ENCODE measurements around the gene SLC13A3. TPM values are rescaled to one million over a fixed set of nuclear protein-coding genes. Genes with fewer than 3 reads are reported as not detected.
"Not testable (repeated sequence)": the region's sequence is repeated elsewhere in the genome, so short reads cannot be mapped to it uniquely, and the experiment has no call there.

Gene SLC13A3
- total RNA-seq, 2 donors from 2014 or later: 0.08 to 0.25 TPM

DNA sequence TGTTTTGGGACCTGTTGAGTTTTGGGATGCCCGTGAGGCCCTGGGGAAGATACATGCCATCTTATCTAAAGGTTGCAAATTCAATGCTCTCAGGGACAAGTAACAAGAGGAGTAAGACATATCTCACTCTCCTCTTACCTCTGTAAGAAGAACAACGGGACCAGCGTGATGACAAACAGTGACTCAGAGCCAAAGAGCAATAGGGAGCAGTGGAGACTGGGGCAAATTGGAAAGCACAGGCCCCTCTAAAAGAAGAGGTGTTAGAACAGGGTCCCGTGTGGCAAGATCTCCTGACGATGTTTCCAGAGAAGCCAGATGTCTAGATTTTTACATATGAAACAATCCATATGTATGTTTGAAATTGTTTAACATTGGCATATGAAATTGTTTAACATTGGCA lies 26.3 kb upstream of the SLC13A3 start:
- H3K27ac ChIP-seq: no peak overlapping the region
- H3K27me3 ChIP-seq: no peaks in the 10 kb centered on the region
- no peaks in the 10 kb centered on the region for H3K36me3 ChIP-seq
- no peak for DNase-seq
- TF ChIP-seq, protein P1, sequence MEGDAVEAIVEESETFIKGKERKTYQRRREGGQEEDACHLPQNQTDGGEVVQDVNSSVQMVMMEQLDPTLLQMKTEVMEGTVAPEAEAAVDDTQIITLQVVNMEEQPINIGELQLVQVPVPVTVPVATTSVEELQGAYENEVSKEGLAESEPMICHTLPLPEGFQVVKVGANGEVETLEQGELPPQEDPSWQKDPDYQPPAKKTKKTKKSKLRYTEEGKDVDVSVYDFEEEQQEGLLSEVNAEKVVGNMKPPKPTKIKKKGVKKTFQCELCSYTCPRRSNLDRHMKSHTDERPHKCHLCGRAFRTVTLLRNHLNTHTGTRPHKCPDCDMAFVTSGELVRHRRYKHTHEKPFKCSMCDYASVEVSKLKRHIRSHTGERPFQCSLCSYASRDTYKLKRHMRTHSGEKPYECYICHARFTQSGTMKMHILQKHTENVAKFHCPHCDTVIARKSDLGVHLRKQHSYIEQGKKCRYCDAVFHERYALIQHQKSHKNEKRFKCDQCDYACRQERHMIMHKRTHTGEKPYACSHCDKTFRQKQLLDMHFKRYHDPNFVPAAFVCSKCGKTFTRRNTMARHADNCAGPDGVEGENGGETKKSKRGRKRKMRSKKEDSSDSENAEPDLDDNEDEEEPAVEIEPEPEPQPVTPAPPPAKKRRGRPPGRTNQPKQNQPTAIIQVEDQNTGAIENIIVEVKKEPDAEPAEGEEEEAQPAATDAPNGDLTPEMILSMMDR (IDR thresholded peaks at IDR 0.05): no peak
- intact Hi-C loops (cut with DNase I): no loop called here
- no peaks in the 10 kb centered on the region for H3K9me3 ChIP-seq
- H3K9ac ChIP-seq (ENCODE audit: low read depth in 2 of 2, low read length in 2 of 2): no peak overlapping the region
- no peak overlapping the region for H3K4me3 ChIP-seq
- no peaks in the 10 kb centered on the region for H3K4me1 ChIP-seq

DNA sequence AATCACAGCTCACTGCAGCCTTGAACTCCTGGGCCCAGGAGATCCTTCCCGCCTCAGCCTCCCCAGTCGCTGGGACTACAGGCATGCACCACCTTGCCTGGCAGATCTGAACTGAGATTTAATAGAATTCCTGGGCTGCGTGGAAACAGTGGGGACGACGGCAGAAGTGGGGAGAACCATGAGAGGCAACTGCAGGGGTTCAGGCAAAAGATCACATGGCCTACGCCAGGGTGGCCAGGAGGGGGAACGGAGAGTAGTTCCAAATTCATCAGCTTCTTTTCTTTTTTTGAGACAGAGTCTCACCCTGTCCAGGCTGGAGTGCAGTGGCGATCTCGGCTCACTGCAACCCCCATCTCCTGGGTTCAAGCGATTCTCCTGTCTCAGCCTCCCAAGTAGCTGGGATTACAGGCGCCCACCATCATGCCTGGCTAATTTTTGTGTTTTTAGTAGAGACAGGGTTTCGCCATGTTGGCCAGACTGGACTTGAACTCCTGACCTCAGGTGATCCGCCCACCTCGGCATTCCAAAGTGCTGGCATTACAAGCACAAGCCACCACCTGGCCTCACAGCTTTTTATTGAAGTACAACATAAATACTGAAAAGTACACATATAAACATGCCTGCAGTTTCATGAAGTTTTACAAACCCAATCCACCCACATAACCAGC lies 25.5 kb upstream of the SLC13A3 start:
- H3K4me1 ChIP-seq; H3K9me3 ChIP-seq; DNase-seq; H3K9ac ChIP-seq (ENCODE audit: low read depth in 2 of 2, low read length in 2 of 2); H3K27ac ChIP-seq; H3K36me3 ChIP-seq; H3K27me3 ChIP-seq; intact Hi-C loops (cut with DNase I); H3K4me3 ChIP-seq: not testable (repeated sequence)

DNA sequence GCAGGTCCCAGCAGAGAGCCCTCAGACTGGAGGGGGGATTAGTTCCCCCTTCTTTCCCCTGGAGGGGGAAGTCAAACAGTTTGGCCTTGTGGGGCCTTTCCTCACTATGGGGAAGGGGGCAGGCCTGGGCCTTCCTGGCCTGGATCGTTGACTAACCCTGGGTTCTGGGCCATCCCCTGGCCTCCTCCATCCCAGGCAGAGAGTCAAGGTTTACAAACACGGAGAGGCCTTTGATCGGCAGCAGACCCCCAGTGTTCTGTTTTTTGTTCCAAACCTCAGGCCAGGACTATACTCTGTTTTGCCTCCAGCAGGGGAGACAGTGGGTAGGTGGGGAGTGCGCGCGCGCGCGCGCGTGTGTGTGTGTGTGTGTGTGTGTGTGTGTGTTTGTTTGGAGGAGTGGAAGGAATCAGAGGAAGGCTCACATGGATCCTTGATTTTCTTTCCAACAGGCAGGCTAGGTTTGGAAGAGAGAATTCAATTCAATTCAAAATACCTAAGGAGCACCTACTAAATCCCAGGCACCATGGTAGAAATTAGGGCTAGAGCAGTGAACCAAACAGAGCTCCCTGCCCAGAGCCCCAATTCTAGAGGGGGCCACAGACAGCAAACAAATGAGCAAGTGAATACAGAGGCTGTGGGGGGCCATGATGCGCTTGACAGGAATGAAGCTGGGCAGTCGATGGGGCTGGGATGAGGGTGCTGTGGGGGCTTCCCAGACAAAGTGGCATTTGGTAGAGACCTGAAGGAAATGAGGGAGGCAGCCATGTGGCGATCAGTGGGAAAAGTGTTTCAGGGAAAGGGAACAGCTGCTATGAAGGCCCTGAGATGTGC lies 23.2 kb upstream of the SLC13A3 start:
- no peak overlapping the region for H3K9ac ChIP-seq (ENCODE audit: low read depth in 2 of 2, low read length in 2 of 2)
- TF ChIP-seq, protein P1 (IDR thresholded peaks at IDR 0.05): no peak
- H3K36me3 ChIP-seq: no peaks in the 10 kb centered on the region
- no peak for DNase-seq
- H3K4me3 ChIP-seq: no peak overlapping the region
- H3K27ac ChIP-seq: no peak overlapping the region
- no peaks in the 10 kb centered on the region for H3K9me3 ChIP-seq
- H3K4me1 ChIP-seq: no peaks in the 10 kb centered on the region
- intact Hi-C loops (cut with DNase I): no loop called here
- H3K27me3 ChIP-seq: no peaks in the 10 kb centered on the region

DNA sequence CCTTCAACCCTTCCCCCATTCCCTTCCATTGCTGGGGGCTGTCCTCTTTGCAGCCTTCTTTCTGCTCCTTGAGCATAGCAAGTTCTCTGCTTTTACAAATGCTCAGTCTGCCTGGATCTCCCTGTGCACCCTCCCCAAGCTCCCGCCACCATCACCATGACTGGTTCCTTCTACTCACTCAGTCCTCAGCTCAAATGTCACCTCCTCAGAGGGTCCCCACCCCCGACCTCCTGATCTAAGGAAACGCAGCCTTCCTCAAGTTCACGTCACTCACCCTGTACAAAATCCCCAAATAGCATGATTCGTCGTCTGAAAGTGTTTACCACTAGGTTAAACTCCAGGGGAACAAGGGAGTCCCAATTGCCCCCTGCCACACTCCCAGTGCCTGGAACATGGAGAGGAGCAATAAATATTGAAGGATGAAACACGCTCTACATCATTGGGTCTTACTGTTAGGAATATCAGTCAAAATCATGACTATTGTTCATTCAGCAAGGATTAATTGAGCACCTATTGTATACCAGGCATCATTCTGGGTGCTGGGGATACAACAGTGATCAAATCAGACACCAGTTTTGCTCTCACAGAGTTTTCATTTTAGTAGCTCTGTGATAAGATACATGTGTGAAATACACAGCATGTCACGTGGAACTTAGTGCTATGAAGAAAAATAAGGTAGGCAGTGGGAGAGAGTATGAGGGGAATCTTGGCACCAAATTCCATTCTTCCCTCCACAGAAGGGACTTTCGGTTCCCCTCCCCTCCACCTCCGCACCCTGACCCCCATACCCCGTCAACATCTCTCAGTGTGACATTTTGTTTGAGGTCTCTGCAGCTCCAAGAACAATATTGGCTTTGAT lies 22.4 kb upstream of the SLC13A3 start:
- no peak overlapping the region for H3K27ac ChIP-seq
- no peak overlapping the region for H3K9ac ChIP-seq (ENCODE audit: low read depth in 2 of 2, low read length in 2 of 2)
- H3K9me3 ChIP-seq: no peaks in the 10 kb centered on the region
- no peak for DNase-seq
- TF ChIP-seq, protein P1 (IDR thresholded peaks at IDR 0.05): no peak
- H3K27me3 ChIP-seq: no peaks in the 10 kb centered on the region
- no peaks in the 10 kb centered on the region for H3K4me1 ChIP-seq
- H3K36me3 ChIP-seq: no peaks in the 10 kb centered on the region
- H3K4me3 ChIP-seq: no peak overlapping the region
- intact Hi-C loops (cut with DNase I): no loop called here

DNA sequence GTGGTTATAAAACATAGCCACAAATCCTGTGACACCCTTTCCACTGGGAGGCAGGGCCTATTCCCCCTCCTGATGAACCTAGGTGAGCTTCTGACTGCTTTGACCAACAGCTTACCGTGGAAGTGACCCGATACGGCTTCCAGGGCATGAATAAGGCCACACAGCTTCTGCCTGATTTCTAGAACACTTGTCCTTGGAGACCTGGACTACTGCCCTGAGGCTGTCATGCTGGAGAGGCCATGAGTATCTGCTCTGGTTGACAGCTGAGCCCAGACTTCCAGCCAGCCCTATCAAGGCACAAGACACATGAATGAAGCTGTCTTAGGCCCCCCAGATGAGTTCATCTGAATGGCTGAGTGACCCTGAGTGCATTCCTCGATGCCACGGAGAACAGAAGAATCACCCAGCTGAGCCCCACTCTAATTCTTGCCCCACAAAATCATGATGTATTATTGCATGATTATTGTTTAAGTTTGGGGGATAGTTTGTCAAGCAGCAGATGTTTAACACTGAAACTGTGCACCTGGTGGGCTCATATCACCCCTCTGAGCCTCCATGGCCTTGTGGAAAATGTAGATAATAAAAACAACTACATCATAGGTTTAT lies 21.4 kb upstream of the SLC13A3 start:
- Histone ChIP-seq H3K27me3 (no peaks in the 10 kb centered on the region), H3K27ac (no peak overlapping the region), H3K36me3 (no peaks in the 10 kb centered on the region), H3K9ac (ENCODE audit: low read depth in 2 of 2, low read length in 2 of 2) (no peak overlapping the region), H3K9me3 (no peaks in the 10 kb centered on the region), H3K4me3 (no peak overlapping the region), H3K4me1 (no peaks in the 10 kb centered on the region)
- no peak for DNase-seq
- intact Hi-C loops (cut with DNase I): no loop called here
- TF ChIP-seq, protein P1 (IDR thresholded peaks at IDR 0.05): no peak

All from colonic mucosa (tissue), 4 donors.